SK-N-SH (cell line): Measurements from ENCODE around the gene F11R. TPM values are rescaled to one million over a fixed set of nuclear protein-coding genes. Genes with fewer than 3 reads are reported as not detected.

Experiments used
- CTCF ChIA-PET: fragments of 300-600, 350-600 bp; formaldehyde crosslinking; extraction: SDS; loops from one replicate; lab custom pipeline; 2021; lab: Yijun Ruan, JAX
- POLR2A ChIA-PET: fragments of 350-600 bp; sonication (Branson Sonifier 250); formaldehyde crosslinking; extraction: SDS; loops from one replicate; lab custom pipeline; 2020; ENCODE audit warnings: antibody characterized with exemption, inconsistent platforms; lab: Yijun Ruan, JAX
- DNase-seq: peaks from one replicate; pipeline ENCODE4 v3.0.0; 2012
- H2AFZ ChIP-seq: fragments of 200-600 bp; sonication (generic); 2 replicates; pipeline ENCODE4 v1.8.1; 2016; ENCODE audit warnings: antibody characterized with exemption, mild to moderate bottlenecking, low read depth
- H3F3A ChIP-seq: fragments of 200-600 bp; sonication (generic); replicated peaks from 2 replicates; pipeline ENCODE3; 2016; ENCODE audit warnings: antibody characterized with exemption, mild to moderate bottlenecking; ENCODE audit not compliant: insufficient read depth
- H3K27ac ChIP-seq, 2 experiments: fragments of 200-500 bp in 1 of 2; fragments of 200-600 bp in 1 of 2; sonication (Bioruptor generic) in 1 of 2; sonication (generic), shearing (Covaris generic) in 1 of 2; 2 replicates each; pipeline versions ENCODE4 v1.5.1 to v1.6.1; 2014 to 2016; ENCODE audit warnings: low read depth in 2 of 2, inconsistent platforms in 1 of 2, low read length in 1 of 2, mild to moderate bottlenecking in 1 of 2, mixed read lengths in 1 of 2
- H3K27me3 ChIP-seq: fragments of 200-600 bp; sonication (generic), shearing (Covaris generic); 2 replicates; pipeline ENCODE4 v1.6.1; 2016; ENCODE audit warnings: mixed run types; ENCODE audit not compliant: insufficient read depth
- H3K36me3 ChIP-seq, 2 experiments: fragments of 200-500 bp in 1 of 2; fragments of 200-600 bp in 1 of 2; sonication (Bioruptor generic) in 1 of 2; sonication (generic) in 1 of 2; replicated peaks in 1 of 2; 2 replicates each; pipeline versions ENCODE3 to v1.5.1; 2014 to 2016; ENCODE audit warnings: low read length in 1 of 2, mild to moderate bottlenecking in 1 of 2; ENCODE audit not compliant: insufficient read depth in 2 of 2, control insufficient read depth in 1 of 2
- H3K4me1 ChIP-seq, 2 experiments: fragments of 200-500 bp in 1 of 2; fragments of 200-600 bp in 1 of 2; sonication (Bioruptor generic) in 1 of 2; sonication (generic), shearing (Covaris generic) in 1 of 2; 2 replicates each; pipeline versions ENCODE4 v1.5.1 to v1.6.1; 2014 to 2016; ENCODE audit warnings: low read depth in 1 of 2, low read length in 1 of 2, mixed run types in 1 of 2; ENCODE audit not compliant: insufficient read depth in 2 of 2, control insufficient read depth in 1 of 2
- H3K4me2 ChIP-seq: fragments of 200-600 bp; sonication (generic), shearing (Covaris generic); 2 replicates; pipeline ENCODE4 v1.6.1; 2017; ENCODE audit warnings: mixed run types
- H3K4me3 ChIP-seq, 2 experiments: fragments of 200-500 bp in 1 of 2; fragments of 200-600 bp in 1 of 2; sonication (Bioruptor generic) in 1 of 2; sonication (generic), shearing (Covaris generic) in 1 of 2; 2 replicates each; pipeline versions ENCODE4 v1.5.1 to v1.8.1; 2014 to 2016; ENCODE audit warnings: low read depth in 2 of 2, inconsistent platforms in 1 of 2, low read length in 1 of 2, mild to moderate bottlenecking in 1 of 2, mixed read lengths in 1 of 2, moderate library complexity in 1 of 2
- H3K79me2 ChIP-seq: fragments of 200-600 bp; sonication (generic); 2 replicates; pipeline ENCODE4 v1.8.1; 2017; ENCODE audit warnings: mild to moderate bottlenecking; ENCODE audit not compliant: insufficient read depth
- H3K9ac ChIP-seq: fragments of 200-600 bp; sonication (generic); 2 replicates; pipeline ENCODE4 v1.6.1; 2017; ENCODE audit warnings: mixed run types
- H3K9me2 ChIP-seq: fragments of 200-600 bp; sonication (generic); 2 replicates; pipeline ENCODE4 v1.6.1; 2017; ENCODE audit warnings: mixed run types
- H3K9me3 ChIP-seq: fragments of 200-600 bp; sonication (generic); 2 replicates; pipeline ENCODE4 v1.6.1; 2017; ENCODE audit warnings: mixed run types, mild to moderate bottlenecking, moderate library complexity
- H4K20me1 ChIP-seq: fragments of 200-600 bp; sonication (generic); 2 replicates; pipeline ENCODE4 v1.6.1; 2017; ENCODE audit warnings: mild to moderate bottlenecking, mixed run types; ENCODE audit not compliant: insufficient read depth
- CHD2 ChIP-seq: fragments of 150-350 bp; IDR thresholded peaks from 2 replicates; pipeline ENCODE4 v1.6.1; 2018; ENCODE audit warnings: low read length; ENCODE audit not compliant: partially characterized antibody
- EP300 ChIP-seq, 2 experiments: IDR thresholded peaks; 2 replicates each; pipeline versions ENCODE4 v1.4.0 to v1.6.1; 2012; ENCODE audit warnings: borderline replicate concordance in 1 of 2, low read depth in 1 of 2, low read length in 1 of 2
- EZH2phosphoT487 ChIP-seq: fragments of 200-600 bp; sonication (generic); IDR thresholded peaks from 2 replicates; pipeline ENCODE4 v1.6.1; 2017; ENCODE audit warnings: low read depth, mixed run types, mild to moderate bottlenecking, antibody characterized with exemption, moderate library complexity, borderline replicate concordance
- FOXJ3 ChIP-seq: sonication (generic); formaldehyde crosslinking; IDR thresholded peaks from 2 replicates; pipeline ENCODE4 v1.5.1; 2020; ENCODE audit warnings: mild to moderate bottlenecking, missing genetic modification reagents
- FOXM1 ChIP-seq: IDR thresholded peaks from 2 replicates; pipeline ENCODE4 v1.4.0; 2012; ENCODE audit warnings: low read depth, mild to moderate bottlenecking
- GABPA ChIP-seq: IDR thresholded peaks from 2 replicates; pipeline ENCODE4 v1.4.0; 2012; ENCODE audit warnings: low read depth, mild to moderate bottlenecking
- IRF3 ChIP-seq: fragments of 150-350 bp; IDR thresholded peaks from 2 replicates; pipeline ENCODE4 v1.6.1; 2016; ENCODE audit warnings: mild to moderate bottlenecking, low read depth, low read length
- JUND ChIP-seq: IDR thresholded peaks from 2 replicates; pipeline ENCODE4 v1.4.0; 2012
- MAX ChIP-seq: IDR thresholded peaks from 2 replicates; pipeline ENCODE4 v1.4.0; 2012; ENCODE audit warnings: low read depth
- NFIC ChIP-seq: IDR thresholded peaks from 2 replicates; pipeline ENCODE4 v1.4.0; 2012; ENCODE audit warnings: borderline replicate concordance
- REST ChIP-seq: IDR thresholded peaks from 2 replicates; pipeline ENCODE4 v1.6.1; 2012; ENCODE audit warnings: mild to moderate bottlenecking, low read depth, low read length, moderate library complexity
- RFX5 ChIP-seq: IDR thresholded peaks from 2 replicates; pipeline ENCODE4 v1.6.1; 2012; ENCODE audit warnings: mild to moderate bottlenecking, improper control_type of control experiment, low read length
- SMC3 ChIP-seq: IDR thresholded peaks from 2 replicates; pipeline ENCODE4 v1.6.1; 2012; ENCODE audit warnings: low read depth, low read length, improper control_type of control experiment
- TAF1 ChIP-seq: IDR thresholded peaks from 2 replicates; pipeline ENCODE4 v1.6.1; 2012; ENCODE audit warnings: low read depth, mild to moderate bottlenecking, low read length, moderate library complexity, borderline replicate concordance
- TCF12 ChIP-seq: IDR thresholded peaks from 2 replicates; pipeline ENCODE4 v1.4.0; 2012
- TEAD4 ChIP-seq: IDR thresholded peaks from 2 replicates; pipeline ENCODE4 v1.4.0; 2012; ENCODE audit warnings: mild to moderate bottlenecking, borderline replicate concordance; ENCODE audit not compliant: insufficient read depth
- YY1 ChIP-seq: IDR thresholded peaks from 2 replicates; pipeline ENCODE4 v1.4.0; 2012; ENCODE audit warnings: low read depth, mild to moderate bottlenecking
- WGBS: methylation state at CpG from one replicate; pipeline ENCODE4 v1.1.6; 2017; ENCODE audit warnings: low lambda C conversion rate; 5-methylcytosine and 5-hydroxymethylcytosine counted together
- polyA plus RNA-seq, 3 experiments: library from polyadenylated mRNA; depleted of rRNA; stranded (reverse); fragments of >200 nt; gene quantifications; 2 replicates each; pipeline ENCODE4 v1.2.3, GENCODE V29; 2012

The F11R gene
- polyA plus RNA-seq, 1 of the 3 experiments (the other 2 are of a cell fraction): 9.0 TPM

GRCh38 chr1:160975026-160975425 lies 45.9 kb downstream of the F11R start:
- Histone ChIP-seq H3K9me3 (no peaks in the 10 kb centered on the region), H3K27me3 (peaks cover 46% of the 10 kb centered on the region; the same call in 1 of the 2 replicates), H3K4me2 (no peak overlapping the region), H3K4me3 (no peak overlapping the region), H3K27ac (no peak overlapping the region), H3K4me1 (no peaks in the 10 kb centered on the region), H3K9me2 (no peaks in the 10 kb centered on the region), H3K36me3 (no peaks in the 10 kb centered on the region), H4K20me1 (no peaks in the 10 kb centered on the region), H3K79me2 (no peaks in the 10 kb centered on the region), H2AFZ (no peak overlapping the region), H3K9ac (no peak overlapping the region), H3F3A (peaks cover 4% of the 10 kb centered on the region)
- WGBS: 53% methylated on average over 2 of the region's 2 CpGs
- CTCF ChIA-PET: interaction anchor here (1.2 to 1.3 kb wide), 2 partner anchors 15 to 21 kb away, joined by 3 to 5 read pairs; no protein-coding TSS in a partner anchor
- no peak for TF ChIP-seq TAF1
- TF ChIP-seq FOXM1: no peak
- TF ChIP-seq GABPA: no peak
- no peak for TF ChIP-seq REST
- TF ChIP-seq JUND: no peak
- no peak for TF ChIP-seq EZH2phosphoT487
- no peak for TF ChIP-seq FOXJ3
- no peak for TF ChIP-seq IRF3
- TF ChIP-seq SMC3: no peak
- no peak for TF ChIP-seq RFX5
- no peak for TF ChIP-seq TCF12
- TF ChIP-seq CHD2: no peak
- no peak for TF ChIP-seq EP300 (IDR thresholded peaks at IDR 0.05; ENCODE audit: borderline replicate concordance in 1 of 2, low read depth in 1 of 2, low read length in 1 of 2)
- TF ChIP-seq MAX: no peak
- TF ChIP-seq NFIC: no peak
- no peak for TF ChIP-seq YY1
- TF ChIP-seq TEAD4: no peak
- no peak for DNase-seq
- POLR2A ChIA-PET: no interaction called here
